Measurements from ENCODE around the gene DNM3. TPM values are rescaled to one million over a fixed set of nuclear protein-coding genes. Genes with fewer than 3 reads are reported as not detected.

DNM3 gene
- total and polyA plus RNA-seq, 10 of the 15 experiments (the other 5 are each of a cell fraction or from before 2014, with no cell fraction given), result 0.03 to 1.5 (median 0.08) TPM; not detected in 3

DNA sequence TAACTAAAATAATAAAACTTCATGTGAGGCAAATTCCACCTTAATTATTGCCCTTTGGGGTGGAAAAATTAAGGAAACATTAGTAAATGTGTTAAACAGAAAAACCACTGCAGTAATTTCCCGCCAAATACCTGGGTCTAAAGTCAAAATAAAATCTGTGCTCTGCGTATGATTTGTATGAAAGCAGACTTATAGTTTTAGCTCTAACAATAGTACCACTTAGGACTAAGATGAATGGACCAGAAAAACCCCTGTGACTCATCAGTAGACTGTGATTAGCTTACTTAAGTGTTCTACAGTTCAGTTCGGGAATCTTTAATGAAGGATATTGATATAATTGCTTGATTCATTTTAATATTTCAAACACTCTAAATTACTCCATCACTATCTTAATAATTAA, 555.9 kb downstream of the DNM3 start (continued):
- TF ChIP-seq, protein P1, sequence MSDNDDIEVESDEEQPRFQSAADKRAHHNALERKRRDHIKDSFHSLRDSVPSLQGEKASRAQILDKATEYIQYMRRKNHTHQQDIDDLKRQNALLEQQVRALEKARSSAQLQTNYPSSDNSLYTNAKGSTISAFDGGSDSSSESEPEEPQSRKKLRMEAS (IDR thresholded peaks at IDR 0.05; ENCODE audit: low read depth, low read length), result no peak
- peak; percentile 62 for TF ChIP-seq RUNX3 (IDR thresholded peaks at IDR 0.05; ENCODE audit: low read length)
- TF ChIP-seq, protein P2, sequence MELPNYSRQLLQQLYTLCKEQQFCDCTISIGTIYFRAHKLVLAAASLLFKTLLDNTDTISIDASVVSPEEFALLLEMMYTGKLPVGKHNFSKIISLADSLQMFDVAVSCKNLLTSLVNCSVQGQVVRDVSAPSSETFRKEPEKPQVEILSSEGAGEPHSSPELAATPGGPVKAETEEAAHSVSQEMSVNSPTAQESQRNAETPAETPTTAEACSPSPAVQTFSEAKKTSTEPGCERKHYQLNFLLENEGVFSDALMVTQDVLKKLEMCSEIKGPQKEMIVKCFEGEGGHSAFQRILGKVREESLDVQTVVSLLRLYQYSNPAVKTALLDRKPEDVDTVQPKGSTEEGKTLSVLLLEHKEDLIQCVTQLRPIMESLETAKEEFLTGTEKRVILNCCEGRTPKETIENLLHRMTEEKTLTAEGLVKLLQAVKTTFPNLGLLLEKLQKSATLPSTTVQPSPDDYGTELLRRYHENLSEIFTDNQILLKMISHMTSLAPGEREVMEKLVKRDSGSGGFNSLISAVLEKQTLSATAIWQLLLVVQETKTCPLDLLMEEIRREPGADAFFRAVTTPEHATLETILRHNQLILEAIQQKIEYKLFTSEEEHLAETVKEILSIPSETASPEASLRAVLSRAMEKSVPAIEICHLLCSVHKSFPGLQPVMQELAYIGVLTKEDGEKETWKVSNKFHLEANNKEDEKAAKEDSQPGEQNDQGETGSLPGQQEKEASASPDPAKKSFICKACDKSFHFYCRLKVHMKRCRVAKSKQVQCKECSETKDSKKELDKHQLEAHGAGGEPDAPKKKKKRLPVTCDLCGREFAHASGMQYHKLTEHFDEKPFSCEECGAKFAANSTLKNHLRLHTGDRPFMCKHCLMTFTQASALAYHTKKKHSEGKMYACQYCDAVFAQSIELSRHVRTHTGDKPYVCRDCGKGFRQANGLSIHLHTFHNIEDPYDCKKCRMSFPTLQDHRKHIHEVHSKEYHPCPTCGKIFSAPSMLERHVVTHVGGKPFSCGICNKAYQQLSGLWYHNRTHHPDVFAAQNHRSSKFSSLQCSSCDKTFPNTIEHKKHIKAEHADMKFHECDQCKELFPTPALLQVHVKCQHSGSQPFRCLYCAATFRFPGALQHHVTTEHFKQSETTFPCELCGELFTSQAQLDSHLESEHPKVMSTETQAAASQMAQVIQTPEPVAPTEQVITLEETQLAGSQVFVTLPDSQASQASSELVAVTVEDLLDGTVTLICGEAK (IDR thresholded peaks at IDR 0.05; ENCODE audit: borderline replicate concordance), result no peak
- TF ChIP-seq RAD21 (IDR thresholded peaks at IDR 0.05; ENCODE audit: insufficient read depth, low read depth, low read length), result no peak
- TF ChIP-seq RB1 (IDR thresholded peaks at IDR 0.05; ENCODE audit: borderline replicate concordance), result peak; percentile 80; the same call in 1 of the 2 replicates
- TF ChIP-seq MTA2 (IDR thresholded peaks at IDR 0.05; ENCODE audit: low read depth), result peak; percentile 81
- TF ChIP-seq JUNB (IDR thresholded peaks at IDR 0.05), result peak; percentile 90
- no peak for TF ChIP-seq TBL1XR1 (IDR thresholded peaks at IDR 0.05; ENCODE audit: low read depth, low read length)
- TF ChIP-seq CBX5 (IDR thresholded peaks at IDR 0.05; ENCODE audit: low read depth), result peak; percentile 30; the same call in 1 of the 2 replicates
- TF ChIP-seq MEF2A (IDR thresholded peaks at IDR 0.05; ENCODE audit: insufficient read depth, low read depth, low read length), result peak; percentile 77; the same call in 1 of the 2 replicates
- TF ChIP-seq PML (IDR thresholded peaks at IDR 0.05; ENCODE audit: low read length), result no peak
- TF ChIP-seq SUPT20H (IDR thresholded peaks at IDR 0.05; ENCODE audit: borderline replicate concordance, control insufficient read depth, low read depth, low read length), result no peak
- TF ChIP-seq FOXM1 (IDR thresholded peaks at IDR 0.05; ENCODE audit: low read depth, low read length), result peak; percentile 81
- no peak for TF ChIP-seq BMI1 (IDR thresholded peaks at IDR 0.05; ENCODE audit: borderline replicate concordance)
- TF ChIP-seq PAX8 (IDR thresholded peaks at IDR 0.05), result no peak
- no peak for TF ChIP-seq TAF1 (IDR thresholded peaks at IDR 0.05; ENCODE audit: borderline replicate concordance, low read depth, low read length)
- 0 out of 2 replicates have a peak, but pooled peaks have one; percentile 14 for TF ChIP-seq CREB1 (IDR thresholded peaks at IDR 0.05; ENCODE audit: low read depth)
- no peak for TF ChIP-seq EZH2 (IDR thresholded peaks at IDR 0.05; ENCODE audit: borderline replicate concordance, control insufficient read depth, low read depth, low read length)
- TF ChIP-seq HDAC2 (IDR thresholded peaks at IDR 0.05), result no peak
- peak; percentile 57; the same call in 1 of the 2 replicates for TF ChIP-seq DPF2 (IDR thresholded peaks at IDR 0.05)
- TF ChIP-seq NFXL1 (IDR thresholded peaks at IDR 0.05; ENCODE audit: borderline replicate concordance), result no peak
- no peak for TF ChIP-seq SIX5 (IDR thresholded peaks at IDR 0.05; ENCODE audit: low read depth, low read length, severe bottlenecking)
- TF ChIP-seq CHD4 (IDR thresholded peaks at IDR 0.05), result no peak
- TF ChIP-seq, protein P3, sequence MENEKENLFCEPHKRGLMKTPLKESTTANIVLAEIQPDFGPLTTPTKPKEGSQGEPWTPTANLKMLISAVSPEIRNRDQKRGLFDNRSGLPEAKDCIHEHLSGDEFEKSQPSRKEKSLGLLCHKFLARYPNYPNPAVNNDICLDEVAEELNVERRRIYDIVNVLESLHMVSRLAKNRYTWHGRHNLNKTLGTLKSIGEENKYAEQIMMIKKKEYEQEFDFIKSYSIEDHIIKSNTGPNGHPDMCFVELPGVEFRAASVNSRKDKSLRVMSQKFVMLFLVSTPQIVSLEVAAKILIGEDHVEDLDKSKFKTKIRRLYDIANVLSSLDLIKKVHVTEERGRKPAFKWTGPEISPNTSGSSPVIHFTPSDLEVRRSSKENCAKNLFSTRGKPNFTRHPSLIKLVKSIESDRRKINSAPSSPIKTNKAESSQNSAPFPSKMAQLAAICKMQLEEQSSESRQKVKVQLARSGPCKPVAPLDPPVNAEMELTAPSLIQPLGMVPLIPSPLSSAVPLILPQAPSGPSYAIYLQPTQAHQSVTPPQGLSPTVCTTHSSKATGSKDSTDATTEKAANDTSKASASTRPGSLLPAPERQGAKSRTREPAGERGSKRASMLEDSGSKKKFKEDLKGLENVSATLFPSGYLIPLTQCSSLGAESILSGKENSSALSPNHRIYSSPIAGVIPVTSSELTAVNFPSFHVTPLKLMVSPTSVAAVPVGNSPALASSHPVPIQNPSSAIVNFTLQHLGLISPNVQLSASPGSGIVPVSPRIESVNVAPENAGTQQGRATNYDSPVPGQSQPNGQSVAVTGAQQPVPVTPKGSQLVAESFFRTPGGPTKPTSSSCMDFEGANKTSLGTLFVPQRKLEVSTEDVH (IDR thresholded peaks at IDR 0.05; ENCODE audit: low read depth, partially characterized antibody), result peak; percentile 84
- no peak for TF ChIP-seq ZNF384 (IDR thresholded peaks at IDR 0.05; ENCODE audit: borderline replicate concordance, low read depth, low read length)

All from GM12878 (cell line).